K562 (cell line): ENCODE results near the gene MAP4K1. TPM values are rescaled to one million over a fixed set of nuclear protein-coding genes. Genes with fewer than 3 reads are reported as not detected.

Experiments used
- ARID4B ChIP-seq: sonication (generic); formaldehyde crosslinking; IDR thresholded peaks from 2 replicates; pipeline ENCODE4 v1.8.0; 2022; ENCODE audit warnings: mild to moderate bottlenecking, missing genetic modification reagents
- BDP1 ChIP-seq: IDR thresholded peaks from 3 replicates; pipeline ENCODE4 v1.6.1; 2011; ENCODE audit not compliant: insufficient read length, insufficient read depth
- CEBPG ChIP-seq, 3 experiments: fragments of 200-800 bp in 1 of 3; sonication (Bioruptor generic) in 1 of 3; sonication (generic) in 1 of 3; formaldehyde crosslinking in 1 of 3; IDR thresholded peaks in 2 of 3; conservative IDR thresholded peaks in 1 of 3; 2 replicates each; pipeline versions ENCODE4 v1.6.1 to v1.8.0; 2016 to 2022; ENCODE audit warnings: missing compliant biosample characterization in 2 of 3, missing genetic modification characterization in 2 of 3, mild to moderate bottlenecking in 1 of 3, missing genetic modification reagents in 1 of 3
- CGGBP1 ChIP-seq: fragments of 250-450 bp; sonication (Bioruptor Pico); IDR thresholded peaks from 2 replicates; pipeline ENCODE4 v1.9.0; 2021; ENCODE audit warnings: mild to moderate bottlenecking
- CHD4 ChIP-seq: fragments of 200-600 bp; sonication (generic); IDR thresholded peaks from 3 replicates; pipeline ENCODE4 v1.6.1; 2012; ENCODE audit warnings: low read depth, mild to moderate bottlenecking, mixed read lengths, low read length, inconsistent platforms; ENCODE audit not compliant: insufficient read depth, insufficient replicate concordance, poor library complexity, severe bottlenecking
- COPS2 ChIP-seq: fragments of 450-650 bp; conservative IDR thresholded peaks from 2 replicates; pipeline ENCODE4 v1.6.1; 2016; ENCODE audit warnings: mild to moderate bottlenecking, moderate library complexity
- ILF3 ChIP-seq: fragments of 450-650 bp; IDR thresholded peaks from 2 replicates; pipeline ENCODE4 v1.6.1; 2018; ENCODE audit warnings: antibody characterized with exemption, mild to moderate bottlenecking, moderate library complexity, borderline replicate concordance
- IRF2 ChIP-seq: sonication (generic); formaldehyde crosslinking; IDR thresholded peaks from 2 replicates; pipeline ENCODE4 v1.8.1; 2022; ENCODE audit warnings: mild to moderate bottlenecking, missing genetic modification reagents
- KAT2B ChIP-seq: IDR thresholded peaks from one replicate; pipeline ENCODE4 v1.6.1; 2012; ENCODE audit warnings: low read depth, mild to moderate bottlenecking, control low read depth, inconsistent platforms, low read length, moderate library complexity
- KDM1A ChIP-seq, 2 experiments: fragments of 450-650 bp; IDR thresholded peaks; 2 replicates each; pipeline ENCODE4 v1.6.1; 2016; ENCODE audit warnings: mild to moderate bottlenecking in 2 of 2
- KHSRP ChIP-seq: fragments of 450-650 bp; IDR thresholded peaks from 2 replicates; pipeline ENCODE4 v1.6.1; 2017
- TCF15 ChIP-seq: fragments of 250-450 bp; sonication (Bioruptor Pico); IDR thresholded peaks from 2 replicates; pipeline ENCODE4 v1.8.0; 2022; ENCODE audit warnings: moderate library complexity, mild to moderate bottlenecking, inconsistent platforms
- TRIM25 ChIP-seq: fragments of 450-650 bp; IDR thresholded peaks from 2 replicates; pipeline ENCODE4 v1.7.0; 2016; ENCODE audit warnings: borderline replicate concordance
- U2AF1 ChIP-seq: fragments of 200-400 bp; formaldehyde crosslinking; optimal IDR thresholded peaks from 2 replicates; pipeline ENCODE3; 2017; ENCODE audit warnings: mild to moderate bottlenecking, low read depth, low read length, moderate library complexity
- ZBTB1 ChIP-seq: sonication (generic); formaldehyde crosslinking; IDR thresholded peaks from 2 replicates; pipeline ENCODE4 v1.8.1; 2023; ENCODE audit warnings: missing genetic modification reagents, low read depth, mild to moderate bottlenecking, borderline replicate concordance
- ZBTB8A ChIP-seq: fragments of 450-650 bp; IDR thresholded peaks from 2 replicates; pipeline ENCODE4 v1.6.1; 2018; ENCODE audit warnings: mild to moderate bottlenecking, moderate library complexity; ENCODE audit not compliant: partially characterized antibody
- ZNF324 ChIP-seq: fragments of 250-450 bp; sonication (Bioruptor Pico); IDR thresholded peaks from 2 replicates; pipeline ENCODE4 v1.4.0; 2020; ENCODE audit warnings: mild to moderate bottlenecking
- ZNF507 ChIP-seq: conservative IDR thresholded peaks from 2 replicates; pipeline ENCODE4 v1.6.1; 2017; ENCODE audit warnings: missing genetic modification characterization, missing compliant biosample characterization
- ZNF512 ChIP-seq: IDR thresholded peaks from 2 replicates; pipeline ENCODE4 v1.6.1; 2016; ENCODE audit warnings: missing genetic modification characterization, missing compliant biosample characterization
- ZNF696 ChIP-seq: fragments of 250-450 bp; sonication (Bioruptor Pico); conservative IDR thresholded peaks from 2 replicates; pipeline ENCODE4 v1.4.0; 2020; ENCODE audit warnings: mild to moderate bottlenecking, moderate library complexity
- polyA plus RNA-seq, 8 experiments: library from polyadenylated mRNA; depleted of rRNA in 4 of 8; stranded (reverse) in 5 of 8; unstranded in 3 of 8; fragments of >200 nt; fragmentation: Nextera tagmentation in 2 of 8; fragmentation: Illumina TruSeq in 1 of 8; extraction: Ambion mirVana in 2 of 8; extraction: Trizol in 1 of 8; gene quantifications; 2 replicates each; pipeline versions ENCODE4 v1.2.1 to v1.2.3, GENCODE V29; 2011 to 2014; ENCODE audit warnings: inconsistent platforms in 1 of 8, missing spikeins in 1 of 8
- total RNA-seq, 7 experiments: library from RNA; depleted of rRNA in 6 of 7; stranded (reverse); fragments of >200 nt in 6 of 7; fragmentation: Illumina TruSeq in 2 of 7; extraction: Trizol in 2 of 7; gene quantifications; 2 replicates each; pipeline versions ENCODE4 v1.2.1 to v1.2.3, GENCODE V29; 2011 to 2021; ENCODE audit warnings: low replicate concordance in 1 of 7

The MAP4K1 gene
- total and polyA plus RNA-seq, 9 of the 15 experiments (the other 6 are each of a cell fraction or from before 2014, with no cell fraction given): 0.14 to 3.2 (median 0.73) TPM; not detected in 1

GRCh38 chr19:38557205-38557799, 60.5 kb downstream of the MAP4K1 start (continued):
- TF ChIP-seq CEBPG (CRISPR knock-in tag; IDR thresholded peaks at IDR 0.05): peak; percentile 52; the same call in 1 of the 2 replicates
- TF ChIP-seq CEBPG (tag; conservative IDR thresholded peaks at IDR 0.05 in 1 of 2, IDR thresholded peaks at IDR 0.05 in 1 of 2): peak; percentile 22 to 47; a peak in 2 of 4 replicates
- no peak for TF ChIP-seq ZNF507 (tag)
- no peak for TF ChIP-seq ARID4B
- TF ChIP-seq KAT2B: no peak
- no peak for TF ChIP-seq CGGBP1 (CRISPR knock-in tag)
- no peak for TF ChIP-seq TCF15 (CRISPR knock-in tag)
- TF ChIP-seq ZBTB8A: no peak
- TF ChIP-seq BDP1: no peak
- TF ChIP-seq ZNF696: no peak
- no peak for TF ChIP-seq ZNF324 (CRISPR knock-in tag)
- no peak for TF ChIP-seq IRF2 (CRISPR knock-in tag)
- TF ChIP-seq TRIM25: no peak
- TF ChIP-seq KHSRP: no peak
- TF ChIP-seq COPS2: no peak
- no peak for TF ChIP-seq ZNF512 (tag)
- TF ChIP-seq ILF3: no peak
- no peak for TF ChIP-seq CHD4
- no peak for TF ChIP-seq U2AF1
- no peak for TF ChIP-seq ZBTB1 (CRISPR knock-in tag)
- TF ChIP-seq KDM1A (IDR thresholded peaks at IDR 0.05): peak; percentile 91 to 92
